H1 (cell line): ENCODE measurements around the gene MAK. TPM values are rescaled to one million over a fixed set of nuclear protein-coding genes. Genes with fewer than 3 reads are reported as not detected.

Source experiments
- CTCF ChIA-PET: fragments of 300-600 bp; sonication (Branson Sonifier 250); formaldehyde crosslinking; loops from one replicate; lab custom pipeline; 2021; ENCODE audit not compliant: partially characterized antibody; lab: Charles Lee
- POLR2A ChIA-PET: fragments of 300-600 bp; sonication (Branson Sonifier 250); formaldehyde crosslinking; loops from one replicate; lab custom pipeline; 2021; ENCODE audit warnings: inconsistent platforms; ENCODE audit not compliant: partially characterized antibody; lab: Charles Lee
- DNase-seq, 2 experiments: peaks; one replicate each; pipeline versions ENCODE4 v3.0.0 to v3.0.0-alpha.2; 2010 to 2022; ENCODE audit warnings: low spot score in 2 of 2, low read depth in 1 of 2, mixed read lengths in 1 of 2
- FAIRE-seq: peaks from 2 replicates; lab custom pipeline; 2011; peaks lifted over from hg19 to GRCh38; lab: Jason Lieb, UNC
- H2AFZ ChIP-seq: 2 replicates; pipeline ENCODE4 v1.8.1; 2012; ENCODE audit warnings: low read length, inconsistent platforms
- H2AK5ac ChIP-seq: 2 replicates; pipeline ENCODE4 v1.6.1; 2013; ENCODE audit warnings: low read depth, low read length
- H2BK120ac ChIP-seq: replicated peaks from 2 replicates; pipeline ENCODE3; 2013; ENCODE audit warnings: low read depth, low read length, inconsistent platforms
- H2BK12ac ChIP-seq: 2 replicates; pipeline ENCODE4 v1.6.1; 2013; ENCODE audit warnings: low read depth, low read length
- H2BK15ac ChIP-seq: 2 replicates; pipeline ENCODE4 v1.6.1; 2013; ENCODE audit warnings: low read length
- H2BK20ac ChIP-seq: 2 replicates; pipeline ENCODE4 v1.6.1; 2013; ENCODE audit warnings: low read length
- H2BK5ac ChIP-seq: 2 replicates; pipeline ENCODE4 v1.6.1; 2013; ENCODE audit warnings: low read depth, low read length
- H3K14ac ChIP-seq: 2 replicates; pipeline ENCODE4 v1.6.1; 2013; ENCODE audit warnings: inconsistent platforms; ENCODE audit not compliant: insufficient read length
- H3K18ac ChIP-seq: 2 replicates; pipeline ENCODE4 v1.6.1; 2013; ENCODE audit warnings: low read length; ENCODE audit errors: extremely low read depth
- H3K23ac ChIP-seq: 2 replicates; pipeline ENCODE4 v1.6.1; 2013; ENCODE audit warnings: inconsistent platforms; ENCODE audit not compliant: insufficient read length
- H3K23me2 ChIP-seq: 2 replicates; pipeline ENCODE4 v1.6.1; 2013; ENCODE audit warnings: low read depth, low read length
- H3K27ac ChIP-seq: 2 replicates; pipeline ENCODE4 v1.6.1; 2011; ENCODE audit warnings: low read depth, low read length, inconsistent platforms
- H3K27me3 ChIP-seq, 4 experiments: replicated peaks in 1 of 4; 1 replicate in 1 of 4; 2 replicates in 3 of 4; pipeline versions ENCODE4 v1.6.1 to v1.8.1; 2011 to 2013; ENCODE audit warnings: low read length in 3 of 4, mild to moderate bottlenecking in 3 of 4, inconsistent platforms in 2 of 4, mixed read lengths in 2 of 4, moderate library complexity in 1 of 4; ENCODE audit not compliant: control insufficient read depth in 3 of 4, insufficient read depth in 3 of 4; ENCODE audit errors: extremely low read depth in 1 of 4
- H3K36me3 ChIP-seq, 4 experiments: 2 replicates each; pipeline versions ENCODE4 v1.6.1 to v1.8.1; 2011 to 2013; ENCODE audit warnings: mild to moderate bottlenecking in 4 of 4, low read length in 3 of 4, moderate library complexity in 2 of 4, control low read depth in 1 of 4, inconsistent platforms in 1 of 4; ENCODE audit not compliant: insufficient read depth in 4 of 4, control insufficient read depth in 2 of 4
- H3K4ac ChIP-seq: replicated peaks from 2 replicates; pipeline ENCODE3; 2013; ENCODE audit warnings: low read length, low read depth, mixed read lengths, inconsistent platforms; ENCODE audit not compliant: insufficient read length
- H3K4me1 ChIP-seq, 4 experiments: replicated peaks in 1 of 4; 1 replicate in 1 of 4; 2 replicates in 3 of 4; pipeline versions ENCODE4 v1.6.1 to v1.8.1; 2011 to 2013; ENCODE audit warnings: low read length in 3 of 4, inconsistent platforms in 2 of 4, mixed read lengths in 1 of 4; ENCODE audit not compliant: insufficient read depth in 4 of 4, control insufficient read depth in 3 of 4
- H3K4me2 ChIP-seq, 2 experiments: 2 replicates each; pipeline versions ENCODE4 v1.6.1 to v1.8.1; 2011 to 2013; ENCODE audit warnings: low read depth in 2 of 2, low read length in 2 of 2, control low read depth in 1 of 2, inconsistent platforms in 1 of 2, mild to moderate bottlenecking in 1 of 2; ENCODE audit not compliant: insufficient read depth in 1 of 2
- H3K4me3 ChIP-seq, 4 experiments: fragments of 200-600, 300-600 bp in 1 of 4; sonication (generic), shearing (Covaris generic), sonication (Bioruptor Twin) in 1 of 4; 2 replicates each; pipeline versions ENCODE4 v1.5.1 to v1.8.1; 2011 to 2016; ENCODE audit warnings: low read length in 4 of 4, low read depth in 3 of 4, control low read depth in 2 of 4, inconsistent platforms in 2 of 4, mild to moderate bottlenecking in 2 of 4, mixed read lengths in 1 of 4, moderate library complexity in 1 of 4; ENCODE audit not compliant: insufficient read depth in 2 of 4; ENCODE audit errors: extremely low read depth in 1 of 4
- H3K56ac ChIP-seq: replicated peaks from 2 replicates; pipeline ENCODE3; 2013; ENCODE audit warnings: low read depth, mild to moderate bottlenecking, mixed read lengths, low read length, inconsistent platforms; ENCODE audit not compliant: insufficient read length
- H3K79me1 ChIP-seq: 2 replicates; pipeline ENCODE4 v1.6.1; 2013; ENCODE audit warnings: low read depth, low read length, control low read depth
- H3K79me2 ChIP-seq, 2 experiments: 2 replicates each; pipeline versions ENCODE4 v1.6.1 to v1.8.1; 2012 to 2013; ENCODE audit warnings: low read length in 2 of 2, mild to moderate bottlenecking in 2 of 2, inconsistent platforms in 1 of 2; ENCODE audit not compliant: insufficient read depth in 2 of 2, control insufficient read depth in 1 of 2
- H3K9ac ChIP-seq, 4 experiments: replicated peaks in 1 of 4; 1 replicate in 1 of 4; 2 replicates in 3 of 4; pipeline versions ENCODE4 v1.6.1 to v1.8.1; 2011 to 2013; ENCODE audit warnings: low read depth in 3 of 4, low read length in 3 of 4, control low read depth in 2 of 4, mild to moderate bottlenecking in 2 of 4, moderate library complexity in 2 of 4, inconsistent platforms in 1 of 4; ENCODE audit errors: extremely low read depth in 1 of 4
- H3K9me3 ChIP-seq, 2 experiments: 2 replicates each; pipeline versions ENCODE4 v1.6.1 to v1.8.1; 2012 to 2013; ENCODE audit warnings: mild to moderate bottlenecking in 2 of 2, moderate library complexity in 2 of 2, control low read depth in 1 of 2, inconsistent platforms in 1 of 2, low read depth in 1 of 2, low read length in 1 of 2, mixed read lengths in 1 of 2; ENCODE audit not compliant: insufficient read depth in 2 of 2
- H4K20me1 ChIP-seq, 2 experiments: replicated peaks in 1 of 2; 2 replicates each; pipeline versions ENCODE3 to v1.8.1; 2011 to 2013; ENCODE audit warnings: inconsistent platforms in 2 of 2, low read length in 2 of 2, mild to moderate bottlenecking in 1 of 2; ENCODE audit not compliant: insufficient read depth in 2 of 2, control insufficient read depth in 1 of 2
- H4K5ac ChIP-seq: 2 replicates; pipeline ENCODE4 v1.6.1; 2013; ENCODE audit warnings: low read length, low read depth, mixed read lengths, inconsistent platforms; ENCODE audit not compliant: insufficient read length
- H4K8ac ChIP-seq: 2 replicates; pipeline ENCODE4 v1.8.0; 2013; ENCODE audit warnings: mild to moderate bottlenecking, moderate library complexity, low read length, inconsistent platforms; ENCODE audit not compliant: insufficient read depth; ENCODE audit errors: extremely low read depth
- H4K91ac ChIP-seq: replicated peaks from 2 replicates; pipeline ENCODE3; 2013; ENCODE audit warnings: low read length, mixed read lengths, inconsistent platforms; ENCODE audit not compliant: insufficient read length
- BCL11A ChIP-seq, 2 experiments: IDR thresholded peaks; one replicate each; pipeline ENCODE4 v1.6.1; 2011; ENCODE audit warnings: low read depth in 2 of 2, low read length in 2 of 2, mild to moderate bottlenecking in 2 of 2
- CEBPB ChIP-seq: IDR thresholded peaks from 2 replicates; pipeline ENCODE4 v1.6.1; 2012; ENCODE audit warnings: low read depth, low read length
- CHD2 ChIP-seq: IDR thresholded peaks from 2 replicates; pipeline ENCODE4 v1.6.1; 2012; ENCODE audit warnings: low read length, improper control_type of control experiment
- CTBP2 ChIP-seq: IDR thresholded peaks from 2 replicates; pipeline ENCODE4 v1.7.0; 2011; ENCODE audit warnings: borderline replicate concordance, mild to moderate bottlenecking, moderate library complexity, mixed read lengths, low read length; ENCODE audit not compliant: insufficient read depth, insufficient read length
- EGR1 ChIP-seq: IDR thresholded peaks from 2 replicates; pipeline ENCODE4 v1.6.1; 2011; ENCODE audit warnings: low read depth, low read length, borderline replicate concordance
- EP300 ChIP-seq, 2 experiments: IDR thresholded peaks; 1 replicate in 1 of 2; 2 replicates in 1 of 2; pipeline ENCODE4 v1.6.1; 2011 to 2012; ENCODE audit warnings: low read depth in 2 of 2, low read length in 2 of 2, mild to moderate bottlenecking in 2 of 2, borderline replicate concordance in 1 of 2, inconsistent platforms in 1 of 2, moderate library complexity in 1 of 2
- JUN ChIP-seq: IDR thresholded peaks from 2 replicates; pipeline ENCODE4 v1.6.1; 2011; ENCODE audit warnings: low read depth, mild to moderate bottlenecking, improper control_type of control experiment, low read length
- JUND ChIP-seq: IDR thresholded peaks from 2 replicates; pipeline ENCODE4 v1.6.1; 2011; ENCODE audit warnings: mild to moderate bottlenecking, improper control_type of control experiment, low read length
- RFX5 ChIP-seq: IDR thresholded peaks from 2 replicates; pipeline ENCODE4 v1.6.1; 2011; ENCODE audit warnings: low read depth, low read length, improper control_type of control experiment, borderline replicate concordance
- RNF2 ChIP-seq: fragments of 200-900, 300-1000 bp; sonication (generic); IDR thresholded peaks from 2 replicates; pipeline ENCODE4 v1.7.1; 2016; ENCODE audit warnings: borderline replicate concordance, low read depth, mild to moderate bottlenecking, antibody characterized with exemption, low read length; ENCODE audit not compliant: poor library complexity, severe bottlenecking; ENCODE audit errors: missing control alignments
- WGBS, 2 experiments: shearing (Covaris generic) in 1 of 2; methylation state at CpG; one replicate each; pipeline versions ENCODE4 v1.1.6 to v1.1.7; 2013 to 2015; ENCODE audit warnings: low lambda C conversion rate in 2 of 2, mixed read lengths in 2 of 2, inconsistent platforms in 1 of 2, low coverage in 1 of 2, missing lambda C conversion rate in 1 of 2; ENCODE audit not compliant: insufficient replicate concordance in 2 of 2, insufficient coverage in 1 of 2, insufficient read length in 1 of 2; ENCODE audit errors: extremely low coverage in 1 of 2, missing lambda C conversion rate in 1 of 2; 5-methylcytosine and 5-hydroxymethylcytosine counted together
- polyA plus RNA-seq, 7 experiments: library from polyadenylated mRNA; depleted of rRNA in 3 of 7; stranded (reverse) in 5 of 7; unstranded in 2 of 7; fragments of >200 nt in 5 of 7; fragments of 200-250 nt in 2 of 7; gene quantifications; 1 replicate in 5 of 7; 2 replicates in 1 of 7; 4 replicates in 1 of 7; pipeline versions ENCODE4 v1.2.1 to v1.2.3, GENCODE V29; 2011 to 2013; ENCODE audit warnings: missing spikeins in 2 of 7, mixed read lengths in 2 of 7
- total RNA-seq: library from RNA; stranded (reverse); fragmentation: NEBNext Ultra II Directional; extraction: Animal tissue kit (Norgen Biotek cat#: 25700); gene quantifications from 2 replicates; pipeline ENCODE4 v1.2.1, GENCODE V29; 2021
- TF ChIP-seq, protein P1 (sequence below): IDR thresholded peaks from 2 replicates; pipeline ENCODE4 v1.6.1; 2011; ENCODE audit warnings: low read depth, mild to moderate bottlenecking, low read length; ENCODE audit not compliant: insufficient read depth

The MAK gene
- total and polyA plus RNA-seq, 2 of the 8 experiments (the other 6 are each of a cell fraction or from before 2014, with no cell fraction given): 0.08 to 0.37 TPM

DNA sequence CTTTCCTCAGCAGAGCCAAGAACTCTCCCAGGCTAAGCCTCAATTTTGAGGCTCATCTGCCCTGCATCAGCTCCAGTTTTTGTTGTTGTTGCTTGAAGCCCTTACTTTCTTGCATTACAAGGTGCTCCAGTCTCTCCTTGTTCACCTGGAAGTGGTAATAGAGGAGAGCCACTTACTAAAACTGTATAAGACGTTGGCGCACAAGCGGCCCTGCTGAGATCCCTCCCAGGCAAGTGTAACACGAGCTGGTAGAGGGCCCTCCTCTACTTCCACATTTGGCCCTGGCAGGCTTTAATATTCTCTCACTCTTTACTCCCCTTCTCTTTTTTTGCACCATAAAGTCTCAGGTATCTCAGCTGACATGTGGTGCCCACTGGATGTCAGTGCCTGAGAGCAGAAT is 24.0 kb upstream of the MAK start:
- Histone ChIP-seq H2AFZ (peak overlapping the region; percentile 94; the same call in 1 of the 2 replicates), H3K4me1 (no peaks in the 10 kb centered on the region; a peak in 1 of 7 replicates), H3K23me2 (no peaks in the 10 kb centered on the region), H3K56ac (no peak overlapping the region), H3K4me3 (no peak overlapping the region), H3K14ac (no peak overlapping the region), H3K27ac (no peak overlapping the region), H2BK12ac (no peak overlapping the region), H4K5ac (no peak overlapping the region), H3K9ac (0 out of 7 replicates have a peak overlapping the region, but pooled peaks of 1 of the 4 experiments have one; percentile 21), H4K8ac (no peak overlapping the region), H3K9me3 (no peaks in the 10 kb centered on the region), H2BK120ac (no peak overlapping the region), H2AK5ac (no peak overlapping the region), H2BK5ac (no peak overlapping the region), H3K23ac (no peak overlapping the region), H3K79me1 (no peaks in the 10 kb centered on the region), H4K20me1 (no peaks in the 10 kb centered on the region), H3K18ac (no peak overlapping the region), H3K79me2 (no peaks in the 10 kb centered on the region), H4K91ac (no peak overlapping the region), H3K36me3 (no peaks in the 10 kb centered on the region), H2BK15ac (no peak overlapping the region), H3K27me3 (no peaks in the 10 kb centered on the region), H3K4ac (no peak overlapping the region), H2BK20ac (no peak overlapping the region), H3K4me2 (no peak overlapping the region)
- no peak for TF ChIP-seq CTBP2
- TF ChIP-seq RFX5: no peak
- TF ChIP-seq, protein P1, sequence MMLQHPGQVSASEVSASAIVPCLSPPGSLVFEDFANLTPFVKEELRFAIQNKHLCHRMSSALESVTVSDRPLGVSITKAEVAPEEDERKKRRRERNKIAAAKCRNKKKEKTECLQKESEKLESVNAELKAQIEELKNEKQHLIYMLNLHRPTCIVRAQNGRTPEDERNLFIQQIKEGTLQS: no peak
- TF ChIP-seq RNF2: no peak
- TF ChIP-seq CEBPB: no peak
- TF ChIP-seq BCL11A (IDR thresholded peaks at IDR 0.05; ENCODE audit: low read depth in 2 of 2, low read length in 2 of 2): no peak
- no peak for TF ChIP-seq JUN
- TF ChIP-seq CHD2: no peak
- TF ChIP-seq JUND: no peak
- no peak for TF ChIP-seq EGR1
- TF ChIP-seq EP300 (IDR thresholded peaks at IDR 0.05; ENCODE audit: borderline replicate concordance in 1 of 2, low read depth in 2 of 2, low read length in 2 of 2): no peak
- WGBS, 2 experiments: 73% methylated on average over 4 of the region's 4 CpGs; no CpG with 5 or more reads in 1 of the 2 experiments
- no peak for DNase-seq
- ChIA-PET POLR2A (no interaction called here), CTCF (interaction anchor here (0.7 to 1.6 kb wide), 4 partner anchors 10 to 384 kb away, joined by 3 to 5 read pairs (median 3); partner anchors contain the start of gene SYCP2L)
- FAIRE-seq: no peak
